Measurements from ENCODE around the gene TM4SF4.

GRCh38 chr3:149466192-149466591 lies 8.3 kb upstream of the TM4SF4 start:
- TF ChIP-seq CTCF (conservative IDR thresholded peaks at IDR 0.05) (no peak), EZH2 (IDR thresholded peaks at IDR 0.05; ENCODE audit: low read depth) (no peak)

All from PC-9 (cell line).